OCI-LY1 (cell line): ENCODE measurements around the gene PNKP.

ENCODE experiments used
- H2AFZ ChIP-seq: fragments of 200-600 bp; sonication (generic), shearing (Covaris generic); 2 replicates; pipeline ENCODE4 v1.6.0; 2014; ENCODE audit warnings: antibody characterized with exemption, mild to moderate bottlenecking, low read length
- H3F3A ChIP-seq: fragments of 200-600 bp; sonication (generic), shearing (Covaris generic); 2 replicates; pipeline ENCODE4 v1.6.0; 2014; ENCODE audit warnings: mild to moderate bottlenecking, antibody characterized with exemption, low read length, moderate library complexity; ENCODE audit not compliant: insufficient read depth
- H3K27ac ChIP-seq: fragments of 200-600 bp; sonication (generic); 2 replicates; pipeline ENCODE4 v1.5.1; 2014; ENCODE audit warnings: low read length, mixed run types, mild to moderate bottlenecking, low read depth; ENCODE audit not compliant: poor library complexity, severe bottlenecking
- H3K27me3 ChIP-seq: fragments of 200-600 bp; sonication (generic); 2 replicates; pipeline ENCODE4 v1.6.0; 2014; ENCODE audit warnings: antibody characterized with exemption, mild to moderate bottlenecking, low read length, moderate library complexity; ENCODE audit not compliant: insufficient read depth
- H3K36me3 ChIP-seq: fragments of 200-600 bp; sonication (generic); 2 replicates; pipeline ENCODE4 v1.6.1; 2014; ENCODE audit warnings: mild to moderate bottlenecking, antibody characterized with exemption, low read length, moderate library complexity, mixed read lengths; ENCODE audit not compliant: insufficient read depth
- H3K4me1 ChIP-seq: fragments of 200-600 bp; sonication (generic); 2 replicates; pipeline ENCODE4 v1.5.1; 2014; ENCODE audit warnings: mild to moderate bottlenecking, low read length, moderate library complexity; ENCODE audit not compliant: insufficient read depth, severe bottlenecking
- H3K4me2 ChIP-seq: fragments of 200-600 bp; sonication (generic), shearing (Covaris generic); 2 replicates; pipeline ENCODE4 v1.6.1; 2014; ENCODE audit warnings: low read length
- H3K4me3 ChIP-seq: fragments of 200-600 bp; sonication (generic); 2 replicates; pipeline ENCODE4 v1.5.1; 2014; ENCODE audit warnings: low read length, low read depth, mild to moderate bottlenecking, mixed read lengths; ENCODE audit not compliant: poor library complexity, severe bottlenecking
- H3K79me2 ChIP-seq: fragments of 200-600 bp; shearing (Covaris generic); 2 replicates; pipeline ENCODE4 v1.6.1; 2016; ENCODE audit warnings: mixed run types, low read length, mixed read lengths; ENCODE audit not compliant: insufficient read depth
- H3K9ac ChIP-seq: fragments of 200-600 bp; sonication (generic), shearing (Covaris generic); 2 replicates; pipeline ENCODE4 v1.6.1; 2014; ENCODE audit warnings: mild to moderate bottlenecking, low read length, mixed read lengths
- H3K9me2 ChIP-seq: fragments of 200-600 bp; sonication (generic), shearing (Covaris generic); 2 replicates; pipeline ENCODE4 v1.6.1; 2014; ENCODE audit warnings: low read depth, mild to moderate bottlenecking, low read length, mixed read lengths
- H3K9me3 ChIP-seq: fragments of 200-600 bp; shearing (Covaris generic); 2 replicates; pipeline ENCODE4 v1.6.1; 2014; ENCODE audit warnings: low read length, mixed read lengths
- H4K20me1 ChIP-seq: fragments of 200-600 bp; sonication (generic), shearing (Covaris generic); 2 replicates; pipeline ENCODE4 v1.6.0; 2016; ENCODE audit warnings: mild to moderate bottlenecking, low read length; ENCODE audit not compliant: insufficient read depth
- CTCF ChIP-seq: fragments of 200-600 bp; sonication (generic), shearing (Covaris generic); IDR thresholded peaks from 2 replicates; pipeline ENCODE4 v1.5.1; 2017; ENCODE audit warnings: mild to moderate bottlenecking, antibody characterized with exemption, low read length, moderate library complexity, mixed read lengths
- EZH2 ChIP-seq: fragments of 200-600 bp; sonication (generic), shearing (Covaris generic); IDR thresholded peaks from 2 replicates; pipeline ENCODE4 v1.8.0; 2017; ENCODE audit warnings: borderline replicate concordance, mixed run types, mild to moderate bottlenecking, antibody characterized with exemption, low read length, moderate library complexity, mixed read lengths

Gene PNKP

GRCh38 chr19:49869484-49870308 is 2.3 kb upstream of the PNKP start:
- Histone ChIP-seq H3K9ac (peak overlapping the region; percentile 51), H3K9me2 (no peaks in the 10 kb centered on the region), H2AFZ (no peak overlapping the region), H3K4me1 (peaks cover 40% of the 10 kb centered on the region), H3F3A (no peaks in the 10 kb centered on the region), H3K27me3 (no peaks in the 10 kb centered on the region), H3K79me2 (peaks cover 8% of the 10 kb centered on the region; the same call in 1 of the 2 replicates), H3K9me3 (no peaks in the 10 kb centered on the region), H4K20me1 (no peaks in the 10 kb centered on the region), H3K36me3 (peaks cover 20% of the 10 kb centered on the region), H3K4me3 (peak overlapping the region; percentile 53), H3K4me2 (peak overlapping the region; percentile 55), H3K27ac (peak overlapping the region; percentile 79)
- TF ChIP-seq CTCF (no peak), EZH2 (no peak)

- Histone ChIP-seq H3K4me1 (peaks cover 38% of the 10 kb centered on the region), H3K4me3 (peak overlapping the region; percentile 53), H3K9ac (no peak overlapping the region; the same call in 1 of the 2 replicates), H3K27me3 (no peaks in the 10 kb centered on the region), H4K20me1 (no peaks in the 10 kb centered on the region), H3K79me2 (peaks cover 8% of the 10 kb centered on the region; the same call in 1 of the 2 replicates), H3F3A (no peaks in the 10 kb centered on the region), H2AFZ (no peak overlapping the region), H3K36me3 (peaks cover 22% of the 10 kb centered on the region), H3K4me2 (peak overlapping the region; percentile 55), H3K9me2 (no peaks in the 10 kb centered on the region), H3K27ac (peak overlapping the region; percentile 79), H3K9me3 (no peaks in the 10 kb centered on the region)
- TF ChIP-seq EZH2, result no peak
- TF ChIP-seq CTCF, result no peak
Observed at GRCh38 chr19:49869009-49869483, 1.7 kb upstream of the PNKP start.

- TF ChIP-seq EZH2, result no peak
- no peak for TF ChIP-seq CTCF
- no peak overlapping the region for H3K27ac ChIP-seq
- H3K9ac ChIP-seq, result no peak overlapping the region
- H3K4me1 ChIP-seq, result peaks cover 50% of the 10 kb centered on the region
- peaks cover 47% of the 10 kb centered on the region for H3K36me3 ChIP-seq
- no peaks in the 10 kb centered on the region for H4K20me1 ChIP-seq
- H3K4me2 ChIP-seq, result 0 out of 2 replicates have a peak overlapping the region, but pooled peaks have one; percentile 17
- no peaks in the 10 kb centered on the region for H3K9me2 ChIP-seq
- H3K27me3 ChIP-seq, result no peaks in the 10 kb centered on the region
- no peak overlapping the region for H2AFZ ChIP-seq
- H3K79me2 ChIP-seq, result peaks cover 8% of the 10 kb centered on the region; the same call in 1 of the 2 replicates
- H3K9me3 ChIP-seq, result no peaks in the 10 kb centered on the region
- no peak overlapping the region for H3K4me3 ChIP-seq
- no peaks in the 10 kb centered on the region for H3F3A ChIP-seq
Observed at GRCh38 chr19:49864890-49865289, 2.5 kb downstream of the PNKP start.
